D721Med (cell line): ENCODE results near the gene ELMO2.

Experiments used
- DNase-seq: peaks from one replicate; pipeline ENCODE4 v3.0.0; 2011; ENCODE audit warnings: low spot score; ENCODE audit not compliant: insufficient read length
- FAIRE-seq: peaks from 2 replicates; lab custom pipeline; 2011; peaks lifted over from hg19 to GRCh38; lab: Jason Lieb, UNC
- TF ChIP-seq, protein P1 (sequence below): IDR thresholded peaks from 2 replicates; pipeline ENCODE4 v1.5.1; 2012; ENCODE audit warnings: mild to moderate bottlenecking, control low read depth; ENCODE audit not compliant: insufficient read depth; ENCODE audit errors: missing control alignments

The ELMO2 gene

DNA sequence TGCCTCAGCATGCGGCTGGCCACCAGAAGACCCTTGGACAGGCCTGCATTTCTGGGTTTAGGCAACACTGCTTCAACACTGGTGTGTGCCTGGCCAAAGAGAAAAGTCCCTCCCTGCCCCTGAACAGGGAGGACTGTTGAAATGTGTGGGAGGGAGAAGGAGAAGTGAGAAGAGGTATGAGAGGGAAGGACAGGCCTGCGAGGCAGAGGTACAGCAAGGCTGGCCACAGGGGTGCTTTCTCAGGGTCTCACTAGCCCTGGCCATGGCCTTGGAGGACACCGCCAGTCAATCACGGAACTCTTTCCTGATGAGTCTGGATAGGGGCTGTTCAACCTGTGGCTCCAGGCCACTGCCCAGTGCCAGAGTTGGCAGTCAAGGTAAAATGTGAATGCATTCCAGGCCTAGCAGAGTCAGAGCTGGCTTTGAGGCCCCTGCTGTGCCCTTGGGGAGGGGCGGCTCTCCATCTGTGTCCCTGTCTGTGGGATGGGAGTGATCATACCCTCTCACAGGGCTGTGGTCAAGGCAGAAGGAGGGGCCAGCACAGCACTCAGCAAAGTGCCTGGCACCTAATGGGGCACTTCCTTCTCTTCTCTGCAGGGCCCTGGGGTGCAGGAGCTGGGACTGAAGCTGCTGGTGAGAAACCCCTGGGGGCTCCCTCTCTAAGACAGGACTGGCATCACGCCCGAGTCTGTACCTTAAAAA lies 54.9 kb downstream of the ELMO2 start:
- DNase-seq (no peak), FAIRE-seq (no peak)
- TF ChIP-seq, protein P1, sequence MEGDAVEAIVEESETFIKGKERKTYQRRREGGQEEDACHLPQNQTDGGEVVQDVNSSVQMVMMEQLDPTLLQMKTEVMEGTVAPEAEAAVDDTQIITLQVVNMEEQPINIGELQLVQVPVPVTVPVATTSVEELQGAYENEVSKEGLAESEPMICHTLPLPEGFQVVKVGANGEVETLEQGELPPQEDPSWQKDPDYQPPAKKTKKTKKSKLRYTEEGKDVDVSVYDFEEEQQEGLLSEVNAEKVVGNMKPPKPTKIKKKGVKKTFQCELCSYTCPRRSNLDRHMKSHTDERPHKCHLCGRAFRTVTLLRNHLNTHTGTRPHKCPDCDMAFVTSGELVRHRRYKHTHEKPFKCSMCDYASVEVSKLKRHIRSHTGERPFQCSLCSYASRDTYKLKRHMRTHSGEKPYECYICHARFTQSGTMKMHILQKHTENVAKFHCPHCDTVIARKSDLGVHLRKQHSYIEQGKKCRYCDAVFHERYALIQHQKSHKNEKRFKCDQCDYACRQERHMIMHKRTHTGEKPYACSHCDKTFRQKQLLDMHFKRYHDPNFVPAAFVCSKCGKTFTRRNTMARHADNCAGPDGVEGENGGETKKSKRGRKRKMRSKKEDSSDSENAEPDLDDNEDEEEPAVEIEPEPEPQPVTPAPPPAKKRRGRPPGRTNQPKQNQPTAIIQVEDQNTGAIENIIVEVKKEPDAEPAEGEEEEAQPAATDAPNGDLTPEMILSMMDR = no peak

DNA sequence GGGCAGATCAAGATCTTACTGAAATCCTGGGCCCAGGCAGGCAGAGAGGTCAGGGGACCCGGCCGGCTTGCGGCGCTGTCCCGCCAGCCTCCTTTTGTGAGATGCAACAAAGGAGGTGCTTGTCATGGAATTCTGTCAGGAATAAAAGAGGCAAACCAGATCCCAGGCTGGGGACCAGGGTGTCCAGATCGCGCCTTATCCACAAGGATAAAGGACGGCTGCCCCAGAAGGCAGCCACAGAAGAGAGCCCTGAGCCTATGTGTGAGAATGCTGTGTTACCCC lies 55.5 kb downstream of the ELMO2 start:
- DNase-seq = no peak
- TF ChIP-seq, protein P1 = no peak

DNA sequence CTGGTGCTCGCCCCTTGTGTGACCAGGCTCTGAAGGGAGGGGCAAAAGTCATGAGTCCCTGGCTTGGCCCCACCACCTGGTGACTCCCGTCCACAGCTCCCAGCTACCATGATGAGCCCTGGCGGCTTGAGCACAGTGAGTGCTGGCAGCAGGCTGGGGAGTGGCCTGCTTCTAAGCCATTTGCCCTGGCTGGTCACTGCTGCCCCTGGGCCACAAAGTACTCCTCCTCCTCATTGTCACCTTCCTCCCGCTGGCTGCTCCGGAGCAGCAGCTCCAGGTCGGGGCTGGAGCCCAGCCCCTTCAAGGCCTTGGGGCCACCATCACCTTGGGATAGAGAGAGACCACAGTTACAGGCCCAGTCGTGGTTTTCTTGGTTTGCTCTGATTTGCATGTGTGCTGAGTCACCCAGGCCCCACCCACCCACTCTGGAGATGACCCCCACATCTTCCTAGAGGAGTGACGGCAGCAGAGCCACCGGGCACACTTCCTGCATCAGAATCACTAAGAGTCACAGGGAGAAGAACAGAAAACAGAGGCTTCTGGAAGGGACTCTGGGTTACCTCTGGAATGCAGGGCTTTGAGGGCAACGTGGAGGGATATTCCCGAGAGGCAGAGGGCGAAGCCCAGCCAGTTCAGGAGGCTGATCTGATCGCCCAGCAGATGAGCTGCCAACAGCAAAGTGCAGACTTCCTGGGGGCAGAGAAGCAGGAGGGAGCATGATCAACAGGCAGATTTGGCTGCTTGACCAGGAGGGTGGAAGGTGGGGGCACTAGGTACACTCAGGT lies 56.0 kb downstream of the ELMO2 start:
- TF ChIP-seq, protein P1 = no peak
- no peak for DNase-seq
- FAIRE-seq = no peak

More for the DNA sequence above, 55.5 kb downstream of the ELMO2 start:
- no peak for FAIRE-seq

DNA sequence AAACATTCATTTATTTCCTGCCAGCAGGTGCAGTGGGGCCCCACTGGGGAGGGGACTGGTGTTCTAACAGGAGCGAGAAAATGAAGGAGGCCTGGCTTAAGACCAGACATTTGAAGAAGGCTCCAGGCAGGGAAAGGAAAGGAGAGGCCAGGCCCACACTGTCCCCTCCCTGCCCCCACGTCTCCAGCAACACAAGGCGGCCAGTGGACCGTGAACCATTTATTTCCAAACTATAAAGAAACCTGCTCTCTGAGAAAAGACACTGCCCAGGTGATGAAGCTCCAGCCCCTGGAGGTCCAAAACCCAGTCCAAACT lies 56.7 kb downstream of the ELMO2 start:
- FAIRE-seq = no peak
- no peak for DNase-seq
- TF ChIP-seq, protein P1 = no peak

DNA sequence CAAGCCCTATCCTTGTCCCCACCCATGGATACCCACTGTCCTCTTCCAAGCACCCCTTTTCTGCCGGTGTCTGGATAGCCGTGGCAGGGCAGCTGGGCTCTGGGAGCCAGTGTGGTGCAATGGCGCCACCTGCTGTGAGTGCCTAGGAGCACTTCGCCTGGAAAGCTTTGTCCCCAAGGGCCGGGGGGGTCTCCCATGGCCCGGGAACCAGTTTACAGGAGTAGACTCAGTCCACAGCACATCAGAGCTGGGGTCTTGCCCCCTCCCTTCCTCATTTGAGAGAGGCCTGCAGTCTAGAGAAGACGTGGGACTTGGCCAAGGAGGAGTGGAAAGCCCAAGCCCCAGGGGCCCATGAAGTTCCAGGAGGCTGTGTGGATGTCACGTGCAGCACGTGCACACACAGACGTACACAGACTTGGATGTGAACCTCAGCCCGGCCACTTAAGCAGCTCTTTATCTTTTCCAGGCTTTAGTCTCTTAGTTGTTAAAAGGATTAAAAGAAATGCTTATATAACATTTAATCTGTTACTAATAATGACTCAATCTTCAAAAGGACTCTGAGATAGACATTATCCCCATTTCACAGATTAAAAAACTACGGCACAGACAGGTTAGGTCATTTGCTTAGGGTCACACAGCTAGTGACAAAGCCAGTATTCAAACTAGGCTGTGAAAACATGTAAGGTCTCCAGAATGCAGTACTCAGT lies 57.2 kb downstream of the ELMO2 start:
- TF ChIP-seq, protein P1 = peak; percentile 76
- DNase-seq (peak; percentile 68), FAIRE-seq (no peak)

DNA sequence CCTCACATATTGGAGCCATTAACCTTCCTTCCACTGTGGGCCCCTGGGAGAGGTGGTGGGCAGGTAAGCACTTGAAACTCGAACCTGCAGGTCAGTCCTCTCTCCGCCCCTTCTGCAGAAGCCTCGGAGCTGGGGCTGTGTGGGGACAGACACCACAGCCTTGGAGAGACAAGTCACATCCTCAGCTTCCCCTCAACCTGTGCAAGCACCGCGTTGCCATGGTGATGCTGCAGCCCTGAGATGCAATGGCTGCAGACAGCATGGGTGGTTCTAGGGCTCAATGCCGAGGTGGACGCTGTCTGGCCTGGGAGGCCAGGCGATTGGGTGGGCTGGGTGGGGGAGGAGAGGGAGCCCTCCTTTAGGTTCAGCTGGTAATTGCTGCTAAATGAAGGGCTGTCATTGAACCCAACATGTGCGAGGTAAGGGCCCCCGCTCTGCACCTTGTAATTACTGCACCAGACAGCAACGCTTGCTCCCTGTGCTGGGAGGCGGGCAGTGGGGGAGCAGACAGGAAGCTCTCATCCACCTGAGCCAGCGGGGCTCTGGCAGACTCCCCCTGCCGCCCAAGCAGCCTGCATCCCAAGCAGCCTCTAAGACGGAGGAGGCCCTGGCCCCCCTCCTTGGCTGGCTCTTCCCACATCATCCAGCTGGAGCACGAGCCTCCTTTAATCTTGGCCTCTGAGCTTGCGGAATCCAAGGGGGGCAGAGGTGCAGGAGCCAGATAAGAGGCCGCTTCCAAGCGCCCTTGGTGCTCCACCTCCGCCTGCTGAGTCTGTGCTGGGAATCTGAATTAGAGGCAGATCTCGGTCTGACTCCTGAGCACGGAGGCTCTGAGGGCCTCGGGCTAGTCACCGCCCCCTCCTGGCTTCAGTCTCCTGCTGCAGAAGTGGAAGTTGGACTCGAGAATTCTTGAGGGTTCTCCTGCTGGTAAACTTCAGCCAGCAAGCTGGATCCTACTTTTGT lies 58.3 kb downstream of the ELMO2 start:
- FAIRE-seq = no peak
- TF ChIP-seq, protein P1 = peak; percentile 34
- no peak for DNase-seq
